GM18519 (cell line): ENCODE data around the gene NFASC.

Experiments used
- ATAC-seq: cut with Tn5 transposase; IDR thresholded peaks from one replicate; pipeline ENCODE4 v1.9.1; 2021; ENCODE audit warnings: mild to moderate bottlenecking, moderate library complexity; ENCODE audit not compliant: unreplicated experiment, low FRiP score

Gene NFASC

DNA sequence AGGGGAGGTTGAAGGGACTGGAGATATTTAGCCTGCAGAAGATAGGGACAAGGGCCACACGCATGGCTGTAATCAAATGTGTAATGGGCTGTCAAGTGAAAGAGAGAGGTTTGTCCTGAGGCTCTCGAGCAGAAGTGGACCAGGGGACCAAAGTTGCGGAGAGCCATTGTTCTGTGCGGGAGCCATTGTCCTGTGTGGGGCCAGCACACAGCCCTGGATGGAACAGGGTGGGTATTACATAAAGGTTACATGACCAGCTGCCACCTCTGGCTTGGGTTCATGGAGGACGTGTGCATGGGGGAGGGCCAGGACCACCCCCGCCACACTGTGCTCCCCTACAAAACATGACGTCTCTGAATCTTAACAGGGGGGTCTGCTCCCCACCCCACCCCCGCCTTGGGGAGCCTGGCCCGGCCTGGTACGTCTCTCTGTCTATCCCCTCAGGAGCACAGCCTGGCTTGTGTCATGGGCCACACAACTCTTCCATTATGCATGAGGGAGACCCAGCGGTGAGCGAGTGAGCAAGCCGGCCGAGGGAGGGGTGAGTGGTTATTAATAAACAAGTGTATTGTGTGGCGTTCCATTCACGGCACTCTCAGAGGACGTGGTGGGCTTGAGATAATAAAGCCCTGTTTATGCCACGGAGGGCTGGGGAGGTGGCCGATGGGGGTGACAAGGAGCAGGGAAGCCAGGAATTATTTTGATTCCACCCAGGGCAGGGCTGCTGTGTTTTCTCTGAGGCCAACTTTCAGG, at the start of gene NFASC:
Gene NFASC (plus strand): TSS at position 703 of the 753 bp plus-strand sequence. CDS start 73,454 bp downstream, outside the sequence.
- no peak for ATAC-seq

DNA sequence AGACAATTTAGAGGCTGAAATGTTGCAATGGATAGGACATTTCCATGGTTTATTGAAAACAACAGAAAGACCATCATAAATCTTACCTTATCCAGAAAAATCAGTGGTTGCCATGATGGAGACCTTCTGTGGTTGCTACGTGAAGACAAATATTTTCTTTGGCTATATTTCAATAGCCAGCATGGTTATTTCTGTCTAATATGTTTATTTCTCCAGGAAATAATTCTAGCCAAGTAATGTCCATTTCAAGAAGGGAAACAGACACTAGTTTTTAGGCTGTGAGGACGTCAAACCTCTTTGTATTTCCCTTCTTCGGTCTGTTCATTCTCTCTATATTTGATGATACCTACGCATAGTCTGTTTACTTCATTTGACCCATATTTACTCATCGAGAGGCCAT, 49.2 kb upstream of the NFASC start:
- ATAC-seq: no peak

DNA sequence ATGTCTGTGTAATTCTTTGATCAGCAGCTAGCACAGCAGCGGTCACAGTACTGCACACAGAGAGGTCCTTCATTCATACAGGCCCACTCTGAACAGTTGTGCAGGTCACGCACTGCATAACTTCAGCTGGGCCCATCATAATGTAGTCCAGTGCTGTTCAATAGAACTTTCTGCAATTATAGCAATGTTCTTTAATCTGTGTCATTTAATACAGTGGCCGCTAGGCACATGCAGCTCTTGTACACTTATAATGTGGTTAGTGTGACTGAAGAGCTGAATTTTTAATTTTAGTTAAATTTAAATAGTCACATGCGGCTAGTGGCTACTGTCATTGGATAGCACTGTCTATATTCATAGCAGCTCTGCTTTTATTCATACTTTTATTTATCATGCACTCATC, 48.7 kb upstream of the NFASC start:
- no peak for ATAC-seq

DNA sequence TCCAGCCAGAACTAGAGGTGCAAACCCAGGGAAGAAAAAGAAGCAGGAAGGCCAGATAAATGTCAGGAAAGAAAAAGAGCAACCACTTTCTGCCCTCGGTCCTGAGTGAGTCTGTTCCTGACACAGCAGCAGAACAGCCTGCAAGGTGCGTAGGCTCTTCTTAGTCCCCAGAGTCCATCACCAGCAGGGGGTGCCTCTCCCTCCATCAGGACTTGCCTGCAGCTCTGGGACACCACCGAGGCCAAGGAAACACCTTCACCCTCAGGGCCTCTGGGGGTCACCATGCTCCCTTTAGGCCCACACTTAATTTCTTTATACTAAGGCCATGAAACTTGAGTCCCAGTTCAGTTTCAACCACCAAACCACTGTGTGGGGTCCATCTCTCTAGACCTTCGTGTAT, 43.7 kb upstream of the NFASC start:
- ATAC-seq: no peak

DNA sequence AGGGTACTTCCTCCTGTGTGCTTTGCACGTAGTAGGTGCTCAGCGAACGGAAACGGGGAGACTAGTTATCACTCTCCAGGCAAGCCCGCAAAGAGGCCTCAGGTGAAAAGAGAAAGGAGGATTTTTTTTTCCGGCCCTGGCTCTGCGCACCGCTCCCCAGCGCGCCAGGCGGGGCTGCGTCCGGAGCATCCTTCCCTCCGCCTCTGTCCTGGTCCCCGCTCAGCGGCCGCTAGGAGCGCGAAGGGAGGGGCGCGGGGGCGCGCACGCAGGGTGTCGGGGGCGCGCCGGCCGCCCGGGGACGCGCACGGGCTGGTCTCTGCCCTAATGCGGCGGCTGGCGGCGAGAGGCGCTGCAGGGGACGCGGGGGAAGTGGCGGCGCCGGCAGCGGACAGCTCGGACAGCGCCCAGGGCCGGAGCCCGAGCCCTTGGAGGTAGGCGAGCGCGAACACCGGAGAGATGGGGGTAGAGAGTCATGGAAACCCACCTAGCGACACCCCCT, 42.3 kb upstream of the NFASC start:
- ATAC-seq: no peak

DNA sequence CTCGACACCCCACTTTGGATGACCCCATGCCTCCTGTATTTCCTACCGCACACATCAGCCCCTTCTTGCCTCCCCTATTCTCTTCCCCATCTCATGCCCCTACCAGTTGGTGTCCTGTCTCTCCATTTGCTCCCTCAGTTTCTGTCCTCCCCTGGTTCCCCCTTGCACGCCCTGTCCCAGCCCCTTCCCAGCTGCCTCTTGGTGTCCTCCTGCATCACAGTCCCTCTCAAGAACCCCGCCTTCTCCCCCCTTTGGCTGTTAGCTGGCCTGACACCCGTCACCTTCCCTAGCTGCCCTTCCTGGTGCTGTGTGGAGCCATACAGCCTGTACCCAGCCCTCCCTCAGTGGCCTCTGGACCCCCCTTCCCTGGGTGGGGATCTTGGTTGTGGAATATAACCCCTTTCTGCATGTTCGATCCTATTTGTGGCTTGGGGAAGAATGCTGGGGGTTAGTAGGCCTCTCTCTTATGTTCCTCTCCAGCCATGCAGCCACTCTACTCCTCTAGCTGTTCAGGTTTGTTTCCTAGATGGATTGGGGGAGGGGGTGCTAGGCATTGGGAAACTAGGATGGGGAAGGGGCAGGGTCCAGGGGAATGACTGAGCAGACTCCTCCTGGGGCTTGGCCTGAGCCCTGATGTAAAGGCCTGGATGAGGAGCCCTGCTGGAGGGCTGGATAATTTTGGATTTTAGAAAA, 41.4 kb upstream of the NFASC start:
- no peak for ATAC-seq

DNA sequence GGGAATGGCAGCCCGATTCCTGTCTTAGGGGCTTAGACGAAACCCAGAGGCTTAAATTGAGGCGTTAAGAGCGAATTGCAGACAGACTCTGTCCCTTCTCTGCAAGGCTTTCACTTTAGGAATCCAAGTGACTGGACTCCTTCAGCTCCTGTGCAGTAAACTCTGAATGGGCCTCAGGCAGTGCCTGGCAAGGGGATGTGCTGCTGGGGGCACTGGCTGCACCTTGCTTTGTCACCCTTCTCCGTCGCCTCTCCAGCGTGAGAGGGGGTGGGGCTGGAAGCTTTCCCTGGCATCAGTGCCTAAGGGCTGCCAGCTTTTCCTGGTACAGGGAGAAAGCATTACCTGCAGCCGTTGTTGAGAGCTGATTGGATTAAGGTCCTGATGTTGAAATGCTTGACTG, 39.9 kb upstream of the NFASC start:
- no peak for ATAC-seq

DNA sequence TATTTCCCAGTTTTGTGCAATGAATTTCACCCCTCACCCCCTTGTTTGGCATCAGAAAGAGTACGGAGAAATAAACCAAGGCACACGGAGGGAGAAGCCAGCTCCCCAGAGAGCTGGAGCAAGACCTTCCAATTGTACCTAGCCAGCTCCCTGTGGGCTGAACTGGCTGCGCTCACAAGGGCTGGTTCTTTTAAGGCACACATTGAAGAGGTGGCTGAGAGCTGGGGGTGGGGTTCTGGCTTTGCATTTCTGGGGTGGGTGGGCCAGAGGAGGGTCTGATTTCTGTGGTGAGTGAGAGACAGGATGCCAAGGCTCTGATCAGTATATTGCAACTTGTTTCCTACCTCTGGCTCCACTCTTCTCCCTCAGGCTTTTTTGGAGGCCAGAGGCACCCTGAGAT, 39.5 kb upstream of the NFASC start:
- ATAC-seq: no peak

DNA sequence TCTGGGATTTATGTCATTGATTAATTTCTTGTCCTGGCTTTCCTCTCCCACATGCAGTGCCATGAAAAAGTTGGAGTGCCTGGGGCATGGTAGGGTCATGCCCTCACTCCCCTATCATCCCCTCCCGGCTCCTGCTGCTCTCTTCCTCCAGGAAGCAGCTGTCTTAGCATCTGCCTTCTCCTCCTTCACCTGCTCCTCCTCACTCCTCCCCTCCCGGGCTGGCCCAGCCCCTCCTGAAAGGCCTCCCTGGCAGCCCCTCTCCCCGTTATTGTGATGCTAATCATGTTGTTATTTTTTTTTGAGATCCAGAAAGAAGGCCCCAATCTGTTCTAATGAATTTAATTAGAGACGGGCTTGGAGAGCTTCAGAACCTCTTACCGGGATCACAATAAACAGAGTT, 36.3 kb upstream of the NFASC start:
- no peak for ATAC-seq

DNA sequence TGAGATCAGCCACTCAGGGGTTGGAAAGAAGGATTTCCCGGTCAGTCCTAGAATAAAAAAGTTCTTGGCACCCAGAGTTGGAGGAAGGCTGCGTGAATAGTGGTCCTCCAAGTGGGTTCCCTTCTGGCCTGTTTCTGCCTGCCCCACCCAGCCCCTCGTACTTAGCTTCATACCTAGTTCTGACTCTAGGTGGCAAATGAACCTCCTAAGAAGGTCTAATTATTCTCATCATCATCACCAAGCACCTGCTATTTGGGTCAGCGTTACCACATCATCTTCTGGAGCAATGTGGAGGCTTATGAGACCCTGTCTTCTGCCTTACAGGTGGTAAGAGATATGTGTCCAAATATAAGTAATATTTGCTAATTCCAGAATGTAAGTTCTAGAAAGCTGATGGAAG, 35.9 kb upstream of the NFASC start:
- no peak for ATAC-seq

DNA sequence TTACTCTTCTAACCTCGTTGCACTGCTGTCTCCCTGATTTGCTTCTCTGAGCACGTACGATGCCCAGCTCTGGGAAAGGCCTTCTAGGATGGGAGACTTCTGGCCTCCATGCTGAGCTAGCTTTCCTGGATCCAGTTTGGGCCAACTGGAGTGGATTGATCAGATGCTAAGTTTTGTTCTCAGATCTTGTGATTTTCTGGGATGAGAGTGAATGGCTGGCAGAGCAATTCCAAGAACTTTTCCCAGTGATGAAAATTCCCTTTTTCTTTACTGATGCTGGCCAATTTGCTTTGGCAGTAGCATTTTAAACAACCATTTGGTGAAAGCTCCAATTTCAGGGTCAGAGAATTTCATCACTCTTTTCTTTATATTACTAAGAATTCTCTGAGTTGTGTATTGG, 34.9 kb upstream of the NFASC start:
- ATAC-seq: no peak

DNA sequence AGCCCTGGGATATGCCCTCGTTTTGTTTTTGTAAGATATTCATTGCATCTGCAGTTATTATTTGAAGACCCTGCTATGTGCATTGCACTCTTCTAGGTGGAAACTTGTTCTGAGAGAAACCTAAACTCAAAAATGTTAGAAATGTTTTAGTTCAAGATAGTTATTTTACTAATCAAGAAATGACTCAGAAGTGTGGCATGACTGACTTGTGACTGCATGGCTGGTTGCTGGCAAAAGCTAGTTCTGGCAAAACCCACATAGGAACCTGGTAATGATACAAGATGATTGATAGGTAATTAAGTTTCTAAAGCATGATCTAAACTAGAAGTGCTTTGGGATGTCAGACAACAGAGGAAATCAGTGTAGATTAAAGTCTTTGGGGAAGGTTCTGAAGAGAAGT, 33.8 kb upstream of the NFASC start:
- no peak for ATAC-seq

DNA sequence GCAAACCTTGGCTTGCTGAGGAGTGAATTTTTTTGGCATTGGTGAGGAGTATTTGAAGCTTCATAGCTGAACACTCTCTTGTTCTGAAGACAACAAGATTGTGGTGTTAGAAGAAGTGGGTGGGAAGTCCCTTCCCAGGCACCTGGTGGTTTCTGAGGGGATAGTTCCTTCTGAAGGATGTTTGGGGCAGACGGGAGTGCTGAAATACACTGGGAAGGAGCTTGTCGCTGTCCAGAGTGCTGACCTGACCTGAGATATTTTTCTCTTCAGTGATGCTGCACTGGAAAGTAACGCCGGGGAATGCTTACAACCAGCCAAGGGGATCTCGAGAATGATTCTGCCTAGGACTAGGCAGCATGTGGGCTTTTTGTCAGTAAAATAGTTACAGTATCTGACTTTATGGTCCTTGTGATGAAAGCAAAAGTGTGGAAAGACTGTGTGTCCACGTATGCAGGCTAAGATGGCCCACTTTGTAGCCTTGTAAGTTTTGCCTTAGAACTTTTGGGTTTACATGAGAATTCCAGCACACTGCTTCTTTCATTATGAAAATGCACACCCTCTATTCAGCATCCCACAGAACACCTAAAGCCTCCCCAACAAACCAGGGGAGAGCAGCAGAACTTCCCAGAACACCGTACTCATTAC, 33.1 kb upstream of the NFASC start:
- no peak for ATAC-seq

DNA sequence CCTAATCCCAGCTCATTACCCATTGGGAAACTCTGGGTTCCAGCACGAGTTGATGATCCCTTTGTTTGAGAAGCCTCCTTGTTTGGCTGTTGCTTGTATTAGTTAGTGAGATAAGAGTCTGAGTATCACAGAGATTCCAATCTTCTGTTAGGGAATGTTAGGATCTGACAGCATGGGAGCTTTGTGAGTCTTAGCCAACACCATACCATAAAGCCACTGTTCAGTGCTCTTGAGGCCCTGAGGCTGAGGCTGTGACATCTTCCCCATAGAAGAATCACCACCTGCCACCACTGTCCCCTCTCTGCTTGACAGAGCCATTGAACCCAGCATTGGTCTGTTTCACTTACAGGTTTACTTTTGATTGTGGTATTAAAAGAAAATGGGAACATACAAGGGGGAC, 29.3 kb upstream of the NFASC start:
- ATAC-seq: no peak

DNA sequence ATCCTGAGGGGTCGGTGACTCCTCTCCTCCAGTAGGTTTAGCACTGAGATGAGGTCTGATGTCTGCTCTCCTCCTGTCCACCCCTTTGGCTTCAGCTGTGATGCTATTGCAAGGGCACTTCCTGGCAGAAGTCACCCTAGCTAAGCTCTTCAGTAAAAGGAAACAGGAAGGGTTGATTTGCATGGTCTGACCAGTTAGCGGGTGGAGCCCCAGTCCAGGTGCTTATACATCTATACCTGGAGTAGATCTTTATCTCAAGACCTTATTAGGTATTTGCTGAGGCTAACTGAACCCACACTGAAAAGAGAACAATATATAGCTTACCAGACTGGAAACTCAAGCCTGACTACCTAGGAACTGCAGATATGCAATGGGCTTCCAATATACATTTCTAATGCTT, 28.9 kb upstream of the NFASC start:
- ATAC-seq: no peak

DNA sequence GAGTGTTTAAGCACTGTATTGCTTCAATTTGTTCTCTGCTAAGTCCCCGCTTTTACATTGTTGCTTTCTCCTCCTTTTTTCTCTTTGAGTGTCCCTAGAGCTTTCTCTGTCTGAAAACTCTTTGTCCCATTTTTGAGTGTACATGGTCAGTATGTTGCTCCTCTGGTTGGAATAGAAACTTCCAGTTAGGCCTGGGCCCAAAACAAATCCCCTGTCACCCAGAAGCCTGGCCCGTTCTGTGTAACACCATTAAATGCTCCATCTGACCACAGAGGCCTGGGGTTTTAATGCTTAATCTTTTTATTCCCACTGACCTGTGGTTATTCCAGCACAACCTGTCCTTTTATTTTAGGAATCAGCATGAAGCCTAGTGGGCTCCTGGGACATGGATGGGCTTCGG, 28.3 kb upstream of the NFASC start:
- no peak for ATAC-seq

DNA sequence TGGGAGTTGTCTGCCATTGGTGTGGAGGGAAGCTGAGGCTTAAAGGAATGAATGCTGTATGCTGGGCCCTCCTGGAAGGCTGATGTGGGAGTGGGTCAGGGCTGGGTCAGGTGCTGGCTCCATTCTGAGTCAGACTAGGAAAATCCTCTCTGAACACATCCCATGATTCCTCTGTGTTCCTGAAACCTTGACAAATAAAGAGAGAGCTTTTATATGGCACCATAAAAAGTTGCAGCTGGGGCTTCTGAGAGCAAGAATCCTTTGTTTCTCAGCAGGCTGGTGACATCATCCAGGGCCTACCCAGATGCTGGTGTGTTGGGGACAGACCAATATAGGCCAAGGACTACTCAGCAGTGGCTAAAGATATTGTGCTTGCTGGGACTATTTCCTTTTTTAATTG, 27.8 kb upstream of the NFASC start:
- ATAC-seq: no peak

DNA sequence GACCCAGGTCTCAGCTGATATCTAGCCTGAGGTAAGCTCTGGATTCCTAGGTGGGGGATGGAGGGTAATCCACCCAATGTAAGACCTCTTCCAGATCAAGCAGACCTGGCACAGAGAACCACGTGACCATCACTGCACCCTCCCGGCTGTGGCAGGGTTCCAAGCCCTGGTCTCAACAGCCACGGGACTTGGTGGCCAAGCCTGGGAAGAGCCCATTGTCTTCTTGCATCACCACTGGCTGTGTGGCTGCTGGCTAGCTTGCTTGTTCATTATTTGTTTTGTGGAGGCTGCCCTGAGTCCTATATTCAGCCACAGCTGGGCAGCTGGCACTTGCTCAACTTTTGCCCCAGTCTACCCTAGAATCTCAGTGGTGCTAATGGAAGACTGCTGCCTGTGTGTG, 24.1 kb upstream of the NFASC start:
- no peak for ATAC-seq

DNA sequence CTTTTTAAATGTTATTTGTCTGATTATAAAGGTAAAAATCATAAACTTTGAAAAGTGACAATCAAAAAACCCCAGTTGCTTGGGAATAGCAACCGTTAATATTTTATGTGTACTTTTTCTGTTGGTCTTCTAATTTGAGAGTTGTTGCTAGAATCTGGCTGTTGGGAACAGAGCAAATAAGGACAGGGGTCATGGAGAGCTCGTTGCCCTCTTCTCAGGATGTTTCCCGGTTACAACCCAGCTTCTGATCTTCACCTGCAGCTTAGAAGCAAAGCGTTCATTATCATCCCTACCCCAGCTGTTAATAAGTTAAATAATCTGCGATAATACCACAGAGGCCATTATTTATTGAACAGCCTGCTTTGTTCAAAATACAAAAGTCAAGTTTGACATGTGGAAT, 22.1 kb upstream of the NFASC start:
- ATAC-seq: no peak

DNA sequence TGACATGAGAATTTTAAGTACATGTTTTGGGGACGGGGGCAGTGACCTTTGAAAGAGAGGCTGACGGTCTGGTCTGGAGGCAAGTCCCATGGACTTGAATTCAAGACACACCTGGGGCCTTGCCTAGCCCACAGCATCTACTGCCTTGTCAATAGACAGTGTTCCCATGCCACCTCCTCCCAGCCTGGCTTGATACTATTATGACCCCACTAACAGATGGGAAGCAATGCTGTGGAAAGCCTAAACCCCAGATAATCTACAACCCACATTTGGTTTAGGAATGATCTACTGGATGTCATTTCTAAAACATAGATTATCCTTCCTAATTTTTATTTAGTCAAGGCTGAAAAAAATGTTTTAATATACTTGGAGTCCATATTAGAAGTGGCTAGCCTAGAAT, 17.8 kb upstream of the NFASC start:
- ATAC-seq: no peak

DNA sequence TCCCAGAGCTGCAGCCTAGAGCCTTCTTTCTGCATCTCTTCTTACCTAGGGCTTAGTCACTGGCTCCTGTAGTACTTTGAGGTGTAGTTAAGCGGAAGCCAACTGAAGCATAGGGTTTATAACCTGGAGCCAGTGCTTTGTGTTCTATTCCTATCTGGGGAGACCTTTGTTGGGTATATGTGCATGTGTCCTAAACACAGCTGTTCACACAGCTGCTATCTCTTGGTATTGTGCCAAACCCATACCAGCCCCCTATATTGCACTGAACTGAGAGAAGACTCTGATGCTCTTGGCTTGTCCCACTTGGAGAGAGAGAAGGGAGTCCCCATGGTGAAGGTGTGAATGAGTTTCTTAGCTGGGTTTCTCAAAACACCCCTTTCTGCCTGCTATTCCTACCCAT, 17.2 kb upstream of the NFASC start:
- ATAC-seq: no peak

DNA sequence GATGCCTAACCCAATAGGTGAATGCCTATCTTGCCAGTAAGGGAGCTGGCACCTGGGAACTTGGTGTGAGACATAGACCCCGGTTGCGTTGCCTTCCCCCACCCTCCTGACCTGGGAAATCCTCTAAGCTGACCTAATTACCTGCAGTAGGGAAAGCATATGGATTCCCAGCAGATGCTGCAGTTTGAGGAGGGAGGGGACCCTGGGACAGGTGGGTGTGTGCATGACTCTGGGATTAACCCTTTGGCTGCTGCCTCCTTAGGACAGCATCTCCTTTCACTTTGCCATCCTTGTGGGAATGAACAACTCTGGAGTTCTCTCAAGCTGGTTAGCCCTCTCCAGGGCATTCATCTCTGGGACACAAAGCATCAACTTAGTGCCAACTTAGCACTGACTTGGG, 16.4 kb upstream of the NFASC start:
- ATAC-seq: no peak
